ENCODE data around the gene INTS6L. TPM values are rescaled to one million over a fixed set of nuclear protein-coding genes. Genes with fewer than 3 reads are reported as not detected.

INTS6L gene, protein sequence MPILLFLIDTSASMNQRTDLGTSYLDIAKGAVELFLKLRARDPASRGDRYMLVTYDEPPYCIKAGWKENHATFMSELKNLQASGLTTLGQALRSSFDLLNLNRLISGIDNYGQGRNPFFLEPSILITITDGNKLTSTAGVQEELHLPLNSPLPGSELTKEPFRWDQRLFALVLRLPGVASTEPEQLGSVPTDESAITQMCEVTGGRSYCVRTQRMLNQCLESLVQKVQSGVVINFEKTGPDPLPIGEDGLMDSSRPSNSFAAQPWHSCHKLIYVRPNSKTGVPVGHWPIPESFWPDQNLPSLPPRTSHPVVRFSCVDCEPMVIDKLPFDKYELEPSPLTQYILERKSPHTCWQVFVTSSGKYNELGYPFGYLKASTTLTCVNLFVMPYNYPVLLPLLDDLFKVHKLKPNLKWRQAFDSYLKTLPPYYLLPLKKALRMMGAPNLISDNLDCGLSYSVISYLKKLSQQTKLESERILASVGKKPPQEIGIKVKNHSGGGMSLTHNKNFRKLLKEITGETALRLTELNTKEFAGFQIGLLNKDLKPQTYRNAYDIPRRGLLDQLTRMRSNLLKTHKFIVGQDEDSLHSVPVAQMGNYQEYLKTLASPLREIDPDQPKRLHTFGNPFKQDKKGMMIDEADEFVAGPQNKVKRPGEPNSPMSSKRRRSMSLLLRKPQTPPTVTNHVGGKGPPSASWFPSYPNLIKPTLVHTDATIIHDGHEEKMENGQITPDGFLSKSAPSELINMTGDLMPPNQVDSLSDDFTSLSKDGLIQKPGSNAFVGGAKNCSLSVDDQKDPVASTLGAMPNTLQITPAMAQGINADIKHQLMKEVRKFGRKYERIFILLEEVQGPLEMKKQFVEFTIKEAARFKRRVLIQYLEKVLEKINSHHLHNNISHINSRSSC
- total RNA-seq: 10 to 100 TPM; 28.6 to 41.3 TPM

DNA sequence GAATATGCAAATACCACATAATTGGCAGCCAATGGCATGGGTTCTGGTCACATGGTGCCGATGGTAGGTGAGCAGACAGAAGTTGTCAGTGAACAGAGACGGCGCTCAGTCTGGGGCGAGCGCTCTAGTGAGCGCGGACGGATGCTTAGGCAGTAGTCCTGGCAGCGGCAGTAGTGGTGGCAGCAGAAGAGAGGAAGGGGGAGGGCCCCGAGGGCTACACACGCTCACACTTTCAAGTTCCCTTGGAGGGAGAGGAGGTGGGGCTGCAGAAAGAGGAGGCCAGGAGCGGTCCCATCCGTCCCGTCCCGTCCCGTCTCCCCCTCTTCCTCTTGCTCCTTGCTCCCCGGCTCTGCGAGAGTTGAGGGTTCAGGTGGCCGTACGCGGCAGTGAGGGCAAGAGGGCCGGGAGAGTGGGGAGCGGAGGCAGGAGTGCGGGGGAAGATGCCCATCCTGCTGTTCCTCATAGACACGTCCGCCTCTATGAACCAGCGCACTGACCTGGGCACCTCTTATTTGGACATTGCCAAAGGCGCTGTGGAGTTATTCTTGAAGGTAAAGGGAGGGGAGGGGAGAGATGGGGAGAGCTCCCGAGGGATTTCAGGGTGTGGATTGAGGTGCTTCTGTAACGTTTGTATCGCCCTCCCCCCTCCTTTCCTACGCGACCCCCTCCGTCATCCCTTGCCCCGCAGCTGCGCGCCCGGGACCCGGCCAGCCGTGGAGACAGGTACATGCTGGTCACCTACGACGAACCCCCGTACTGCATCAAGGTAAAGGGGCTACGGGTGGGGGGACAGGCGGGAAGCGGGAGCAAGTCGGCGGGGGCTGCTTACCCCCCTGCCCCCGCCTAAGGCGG lies at the start of gene INTS6L:
TSS of gene INTS6L (plus strand) at position 108 of the 852 bp plus-strand sequence. CDS start at position 441, 333 bp downstream.
- DNase-seq: peak; percentile 82 to 88
- H3K27ac Mint-ChIP-seq: peak within 1 kb of the TSS; percentile 99

DNA sequence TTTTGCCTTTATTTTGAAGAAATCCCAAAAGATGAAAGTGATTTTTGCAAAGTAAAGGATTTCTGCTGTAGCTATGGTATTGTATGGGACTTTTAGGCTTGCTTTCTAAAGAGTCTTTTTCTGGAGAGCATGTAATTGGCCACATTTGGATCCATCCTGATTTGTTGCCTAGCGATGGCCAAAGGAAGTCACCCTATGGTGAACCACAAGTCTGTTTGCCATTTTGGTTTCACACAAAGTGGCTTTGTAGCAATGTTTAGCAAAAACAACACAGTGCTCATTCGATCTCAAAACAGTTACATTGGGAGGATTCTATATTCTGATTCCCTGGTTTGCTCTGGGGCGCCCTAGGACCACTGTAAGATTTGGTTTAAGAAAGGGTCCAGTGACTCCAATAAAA lies 44.1 kb upstream of the INTS6L start:
- H3K27me3 Mint-ChIP-seq (ENCODE audit: low read depth): peaks cover 24% of the 10 kb centered on the region
- no peaks in the 10 kb centered on the region for H3K4me1 Mint-ChIP-seq (ENCODE audit: low read depth)
- no peak overlapping the region for H3K27ac Mint-ChIP-seq
- no peaks in the 10 kb centered on the region for H3K9me3 Mint-ChIP-seq
- no peak overlapping the region for H3K4me3 Mint-ChIP-seq
- H3K36me3 Mint-ChIP-seq (ENCODE audit: insufficient read depth in 2 of 2): no peaks in the 10 kb centered on the region
- DNase-seq (no peak), ATAC-seq (replicated peaks in 1 of 2) (no peak)

More for the DNA sequence above, at the start of gene INTS6L:
- peaks cover 4 to 6% of the 10 kb centered on the region in 2 donors for H3K36me3 Mint-ChIP-seq (ENCODE audit: insufficient read depth in 2 of 2)
- H3K9me3 Mint-ChIP-seq: peaks cover 0 to 3% of the 10 kb centered on the region in 2 donors
- peak within 1 kb of the TSS; percentile 97 for H3K4me3 Mint-ChIP-seq
- ATAC-seq (replicated peaks in 1 of 2): peak; percentile 81 to 84
- H3K4me1 Mint-ChIP-seq (ENCODE audit: low read depth): peaks cover 33% of the 10 kb centered on the region
- peaks cover 7% of the 10 kb centered on the region for H3K27me3 Mint-ChIP-seq (ENCODE audit: low read depth)

DNA sequence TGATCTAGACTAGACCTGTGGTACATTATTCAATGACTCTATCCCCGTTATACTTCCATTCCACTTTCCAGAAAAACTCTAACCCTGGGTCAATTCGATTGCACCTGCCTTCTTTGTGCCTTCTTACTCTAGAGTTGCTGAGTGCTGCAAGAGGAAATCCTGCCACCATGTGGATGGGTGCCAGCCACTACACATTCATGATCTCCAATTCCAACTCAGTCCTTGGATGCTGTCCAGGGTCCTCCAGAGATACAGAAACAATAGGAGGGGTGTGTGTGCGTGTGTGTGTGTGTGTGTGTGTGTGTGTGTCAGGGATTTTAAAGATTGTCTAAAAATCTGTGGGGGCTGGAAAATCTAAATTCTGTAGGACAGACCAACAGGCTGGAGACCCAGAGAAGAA lies 42.9 kb upstream of the INTS6L start:
- H3K36me3 Mint-ChIP-seq (ENCODE audit: insufficient read depth in 2 of 2): no peaks in the 10 kb centered on the region
- ATAC-seq (replicated peaks in 1 of 2): peak; percentile 52 to 59
- DNase-seq: peak; percentile 32 to 35
- no peaks in the 10 kb centered on the region for H3K4me1 Mint-ChIP-seq (ENCODE audit: low read depth)
- no peak overlapping the region for H3K4me3 Mint-ChIP-seq
- H3K27ac Mint-ChIP-seq: no peak overlapping the region
- H3K27me3 Mint-ChIP-seq (ENCODE audit: low read depth): peaks cover 18% of the 10 kb centered on the region
- no peaks in the 10 kb centered on the region for H3K9me3 Mint-ChIP-seq

DNA sequence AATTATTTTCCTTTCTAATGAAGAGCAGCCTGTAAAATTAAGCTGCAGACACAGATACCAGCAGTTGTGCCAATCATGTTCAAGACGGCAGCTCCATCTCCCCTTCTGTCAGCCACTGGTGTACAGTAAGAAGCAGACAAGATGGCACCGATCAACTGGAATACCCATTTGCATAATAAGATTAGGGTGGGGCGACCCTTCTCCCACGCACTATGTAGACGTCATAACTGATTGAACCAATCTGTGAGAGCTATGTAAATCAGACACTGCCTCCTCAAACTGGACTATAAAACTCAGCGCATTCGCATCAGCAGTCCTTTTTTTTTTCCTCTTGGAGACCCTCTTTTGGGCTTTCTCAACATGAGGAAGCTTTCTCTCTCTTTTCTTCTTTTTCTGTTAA lies 40.4 kb upstream of the INTS6L start:
- H3K4me3 Mint-ChIP-seq: no peak overlapping the region

DNA sequence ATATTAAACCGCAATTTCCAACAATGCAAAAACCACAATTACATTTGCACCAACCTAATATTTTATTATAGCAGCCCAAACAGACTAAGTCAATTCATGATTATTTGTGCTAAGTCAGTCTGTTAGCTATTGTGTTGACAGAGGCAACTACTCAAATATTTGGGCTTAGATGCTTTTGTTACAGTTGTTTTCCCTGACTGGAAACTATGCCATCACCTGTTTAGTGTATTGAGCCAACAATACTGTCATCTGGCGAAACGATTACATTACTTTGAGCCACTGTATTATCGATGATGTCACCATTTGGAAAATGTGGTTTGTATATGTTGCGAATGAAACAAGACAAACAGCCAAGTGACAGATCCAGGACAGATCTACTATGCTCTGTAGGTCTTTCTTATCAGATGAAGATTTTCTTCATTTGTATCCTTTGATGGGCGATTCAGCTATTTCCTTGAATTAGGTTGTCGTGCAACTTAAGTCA lies 38.7 kb upstream of the INTS6L start:
- Mint-ChIP-seq H3K36me3 (ENCODE audit: insufficient read depth in 2 of 2) (no peaks in the 10 kb centered on the region), H3K27ac (no peak overlapping the region), H3K4me1 (ENCODE audit: low read depth) (no peaks in the 10 kb centered on the region), H3K4me3 (no peak overlapping the region), H3K27me3 (ENCODE audit: low read depth) (peaks cover 22% of the 10 kb centered on the region), H3K9me3 (no peaks in the 10 kb centered on the region)
- no peak for DNase-seq
- ATAC-seq (replicated peaks in 1 of 2): no peak

More for the DNA sequence above, 40.4 kb upstream of the INTS6L start:
- Mint-ChIP-seq H3K27ac (no peak overlapping the region), H3K27me3 (ENCODE audit: low read depth) (peaks cover 12% of the 10 kb centered on the region), H3K36me3 (ENCODE audit: insufficient read depth in 2 of 2) (no peaks in the 10 kb centered on the region), H3K9me3 (no peaks in the 10 kb centered on the region), H3K4me1 (ENCODE audit: low read depth) (no peaks in the 10 kb centered on the region)
- no peak for ATAC-seq (replicated peaks in 1 of 2)
- DNase-seq: no peak

DNA sequence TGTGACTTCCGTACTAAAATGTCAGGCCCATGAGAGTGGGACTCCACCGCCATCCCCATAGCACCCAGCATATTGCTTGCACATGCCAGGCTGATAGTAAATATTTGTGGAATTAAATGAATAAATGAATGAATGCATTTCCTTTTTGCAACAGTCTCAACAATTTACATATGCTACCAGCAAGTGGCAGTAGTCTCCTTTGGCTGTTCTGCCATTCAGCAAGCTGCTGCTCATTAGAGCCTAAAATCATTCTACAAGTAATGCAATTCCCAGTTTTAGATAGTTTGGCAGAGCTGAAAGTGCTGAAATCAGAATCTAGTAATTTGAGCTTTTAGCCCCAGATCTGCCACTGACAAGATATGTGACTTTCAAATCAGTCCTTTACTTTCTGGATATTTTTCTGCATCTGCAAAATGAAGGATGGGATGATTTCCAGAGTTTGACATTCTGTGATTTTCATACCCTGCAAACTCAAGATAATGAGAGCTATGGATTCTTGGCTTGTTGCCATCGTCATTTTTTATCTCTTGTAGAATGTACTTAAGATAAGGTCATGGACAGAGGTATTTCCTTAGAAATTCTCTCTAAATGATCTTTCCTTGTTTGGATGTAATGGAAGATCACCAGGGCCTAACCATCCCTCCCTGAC lies 35.7 kb upstream of the INTS6L start:
- no peak overlapping the region for H3K4me3 Mint-ChIP-seq
- no peaks in the 10 kb centered on the region for H3K36me3 Mint-ChIP-seq (ENCODE audit: insufficient read depth in 2 of 2)
- no peaks in the 10 kb centered on the region for H3K9me3 Mint-ChIP-seq
- no peak overlapping the region for H3K27ac Mint-ChIP-seq
- peaks cover 26% of the 10 kb centered on the region for H3K27me3 Mint-ChIP-seq (ENCODE audit: low read depth)
- ATAC-seq (replicated peaks in 1 of 2): no peak
- no peaks in the 10 kb centered on the region for H3K4me1 Mint-ChIP-seq (ENCODE audit: low read depth)
- DNase-seq: peak in 1 of 2 donors; percentile 3

DNA sequence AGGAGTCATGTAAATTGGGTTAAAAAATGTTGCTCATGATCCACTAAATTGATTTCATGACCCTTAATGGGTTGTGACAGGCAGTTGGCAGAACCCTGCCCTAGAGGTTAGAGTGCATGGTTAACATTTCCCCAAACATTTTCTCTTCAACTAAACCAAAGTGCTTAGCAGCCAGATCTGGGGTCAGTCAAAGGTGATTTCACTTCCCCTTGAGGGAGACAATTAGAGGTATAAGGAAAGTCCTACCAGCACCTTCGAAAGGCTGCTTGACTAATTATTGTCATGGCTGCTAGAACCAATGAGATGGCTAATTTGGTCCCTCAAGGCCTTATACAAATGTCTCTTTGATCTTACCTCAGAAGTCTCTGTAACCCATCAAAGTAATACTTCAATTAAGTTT lies 30.9 kb upstream of the INTS6L start:
- Mint-ChIP-seq H3K4me3 (no peak overlapping the region), H3K4me1 (ENCODE audit: low read depth) (peaks cover 13% of the 10 kb centered on the region), H3K27ac (no peak overlapping the region), H3K27me3 (ENCODE audit: low read depth) (peaks cover 25% of the 10 kb centered on the region), H3K9me3 (no peaks in the 10 kb centered on the region), H3K36me3 (ENCODE audit: insufficient read depth in 2 of 2) (no peaks in the 10 kb centered on the region)
- DNase-seq (no peak), ATAC-seq (replicated peaks in 1 of 2) (no peak)

DNA sequence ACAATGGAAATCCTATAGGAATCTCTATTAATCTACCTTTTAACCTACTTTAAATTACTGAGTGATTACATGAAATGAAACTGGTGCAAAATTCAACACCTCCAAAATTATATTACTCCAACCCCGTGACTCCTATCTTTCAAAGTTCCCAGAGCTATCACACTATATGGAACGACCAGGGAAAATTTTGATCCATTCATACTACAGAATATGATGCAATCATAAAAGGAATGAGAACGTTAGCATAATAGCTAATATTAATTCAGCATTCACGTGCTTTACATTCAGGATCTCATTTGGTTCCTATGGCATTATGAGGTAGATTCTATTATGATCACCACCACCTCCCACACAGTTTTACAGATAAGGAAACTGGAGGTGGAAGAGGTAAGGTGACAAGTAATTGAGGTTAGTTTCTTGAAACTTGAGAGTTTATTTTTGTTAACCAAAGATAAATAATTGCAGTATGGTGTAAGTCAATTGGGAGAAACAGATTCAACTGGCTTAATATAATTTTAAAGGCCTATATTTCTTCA lies 29.4 kb upstream of the INTS6L start:
- H3K36me3 Mint-ChIP-seq (ENCODE audit: insufficient read depth in 2 of 2): no peaks in the 10 kb centered on the region
- peaks cover 12% of the 10 kb centered on the region for H3K27me3 Mint-ChIP-seq (ENCODE audit: low read depth)
- no peak overlapping the region for H3K27ac Mint-ChIP-seq
- H3K4me1 Mint-ChIP-seq (ENCODE audit: low read depth): peaks cover 15% of the 10 kb centered on the region
- no peak for DNase-seq
- H3K4me3 Mint-ChIP-seq: no peak overlapping the region
- no peaks in the 10 kb centered on the region for H3K9me3 Mint-ChIP-seq
- ATAC-seq (replicated peaks in 1 of 2): no peak

DNA sequence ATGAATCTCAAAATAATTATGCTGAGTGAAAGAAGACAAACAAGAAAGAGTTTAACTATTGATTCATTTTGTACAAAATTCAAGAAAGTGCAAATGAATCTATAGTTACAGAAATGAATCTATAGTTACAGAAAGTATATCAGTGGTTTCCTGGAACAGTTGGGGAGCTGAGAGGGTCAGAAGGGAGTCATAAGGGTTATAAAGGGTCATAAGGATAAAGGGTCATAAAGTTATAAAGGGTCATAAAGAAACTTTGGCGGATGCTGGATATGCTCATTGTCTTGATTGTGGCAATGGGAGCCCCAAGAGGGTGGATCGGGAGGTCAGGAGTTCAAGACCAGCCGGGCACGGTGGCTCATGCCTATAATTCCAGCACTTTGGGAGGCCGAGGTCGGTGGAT lies 26.0 kb upstream of the INTS6L start:
- ATAC-seq (replicated peaks in 1 of 2): peak; percentile 49 to 80
- Mint-ChIP-seq H3K4me1 (ENCODE audit: low read depth) (peaks cover 15% of the 10 kb centered on the region), H3K4me3 (peak overlapping the region in 1 of 2 donors; percentile 6), H3K27ac (no peak overlapping the region), H3K9me3 (no peaks in the 10 kb centered on the region), H3K27me3 (ENCODE audit: low read depth) (peaks cover 29% of the 10 kb centered on the region), H3K36me3 (ENCODE audit: insufficient read depth in 2 of 2) (no peaks in the 10 kb centered on the region)
- no peak for DNase-seq

DNA sequence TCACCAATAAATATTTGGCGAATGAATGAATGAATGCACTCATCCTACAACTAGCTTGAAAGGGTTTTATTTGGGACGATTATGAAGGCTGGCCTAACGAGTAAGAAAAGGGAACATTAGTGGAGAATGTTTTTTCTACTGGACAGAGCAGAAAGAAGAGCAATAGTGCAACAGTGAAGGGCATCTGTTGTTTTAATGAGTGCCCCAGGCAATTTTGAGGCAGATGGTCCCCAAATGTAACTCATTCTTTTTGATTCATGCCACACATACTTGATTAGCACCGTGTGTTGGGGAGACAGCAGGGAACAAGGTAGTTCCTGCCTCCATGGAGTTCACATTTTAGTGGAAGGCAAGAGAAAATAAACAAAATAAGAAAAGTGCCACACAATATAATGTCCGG lies 22.7 kb upstream of the INTS6L start:
- H3K27me3 Mint-ChIP-seq (ENCODE audit: low read depth): peaks cover 34% of the 10 kb centered on the region
- ATAC-seq (replicated peaks in 1 of 2): no peak
- no peak for DNase-seq
- H3K27ac Mint-ChIP-seq: no peak overlapping the region
- no peaks in the 10 kb centered on the region for H3K9me3 Mint-ChIP-seq
- H3K36me3 Mint-ChIP-seq (ENCODE audit: insufficient read depth in 2 of 2): no peaks in the 10 kb centered on the region
- no peak overlapping the region for H3K4me3 Mint-ChIP-seq
- H3K4me1 Mint-ChIP-seq (ENCODE audit: low read depth): peaks cover 7% of the 10 kb centered on the region

DNA sequence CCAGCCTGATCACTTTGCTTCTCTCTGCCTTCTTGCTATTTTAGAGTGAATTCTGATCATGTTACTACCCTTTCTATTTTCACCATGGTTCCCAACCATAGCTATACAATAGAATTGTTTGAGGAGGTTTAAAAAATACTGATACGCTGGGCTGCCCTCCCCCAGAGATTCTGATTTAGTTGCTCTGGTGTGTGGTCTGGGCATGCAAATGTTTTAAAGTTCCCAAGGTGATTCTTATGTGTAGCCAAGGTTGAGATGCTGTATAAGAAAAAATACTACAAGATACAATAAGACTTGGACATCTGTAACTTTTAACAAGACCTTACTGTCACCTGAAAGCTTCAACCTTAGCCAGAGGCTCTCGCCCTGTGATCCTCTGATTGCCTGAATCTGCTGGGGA lies 22.2 kb upstream of the INTS6L start:
- H3K36me3 Mint-ChIP-seq (ENCODE audit: insufficient read depth in 2 of 2): no peaks in the 10 kb centered on the region
- H3K9me3 Mint-ChIP-seq: no peaks in the 10 kb centered on the region
- ATAC-seq (replicated peaks in 1 of 2) (no peak), DNase-seq (no peak)
- no peak overlapping the region for H3K4me3 Mint-ChIP-seq
- H3K27ac Mint-ChIP-seq: no peak overlapping the region
- peaks cover 39% of the 10 kb centered on the region for H3K27me3 Mint-ChIP-seq (ENCODE audit: low read depth)
- H3K4me1 Mint-ChIP-seq (ENCODE audit: low read depth): peaks cover 7% of the 10 kb centered on the region

DNA sequence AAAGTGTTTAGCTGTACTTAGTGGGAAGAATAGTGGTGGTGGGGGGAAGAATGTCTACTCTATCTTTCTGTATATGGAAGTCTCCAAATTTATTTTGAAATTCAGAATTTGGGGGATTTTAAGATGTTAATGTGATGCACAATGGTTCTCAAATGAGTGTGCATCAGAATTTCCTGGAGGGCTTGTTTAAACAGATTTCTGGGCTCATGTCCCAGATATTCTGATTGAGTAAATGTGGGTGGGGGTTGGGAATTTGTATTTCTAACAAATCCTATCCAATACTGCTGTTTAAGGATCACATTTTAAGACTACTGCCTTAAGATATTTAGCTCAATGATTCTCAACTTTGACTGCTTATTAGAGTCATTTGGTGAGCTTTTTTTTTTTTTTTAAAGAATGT lies 15.1 kb upstream of the INTS6L start:
- Mint-ChIP-seq H3K4me1 (ENCODE audit: low read depth) (no peaks in the 10 kb centered on the region), H3K4me3 (no peak overlapping the region), H3K9me3 (no peaks in the 10 kb centered on the region), H3K27ac (no peak overlapping the region), H3K27me3 (ENCODE audit: low read depth) (peaks cover 37% of the 10 kb centered on the region), H3K36me3 (ENCODE audit: insufficient read depth in 2 of 2) (no peaks in the 10 kb centered on the region)
- DNase-seq (no peak), ATAC-seq (replicated peaks in 1 of 2) (no peak)

All from activated T-cell treated with anti-CD3 and anti-CD28 coated beads, Interleukin-2, amount 50 U/mL, for 72 hours (primary cell).